ENCODE measurements around the gene ARHGEF40. TPM values are rescaled to one million over a fixed set of nuclear protein-coding genes. Genes with fewer than 3 reads are reported as not detected.
A peak's percentile ranks its signal among the peaks of the same experiment; 100 is the strongest.

Gene ARHGEF40
- total RNA-seq, 1 donor from 2014 or later = 21.3 TPM

DNA sequence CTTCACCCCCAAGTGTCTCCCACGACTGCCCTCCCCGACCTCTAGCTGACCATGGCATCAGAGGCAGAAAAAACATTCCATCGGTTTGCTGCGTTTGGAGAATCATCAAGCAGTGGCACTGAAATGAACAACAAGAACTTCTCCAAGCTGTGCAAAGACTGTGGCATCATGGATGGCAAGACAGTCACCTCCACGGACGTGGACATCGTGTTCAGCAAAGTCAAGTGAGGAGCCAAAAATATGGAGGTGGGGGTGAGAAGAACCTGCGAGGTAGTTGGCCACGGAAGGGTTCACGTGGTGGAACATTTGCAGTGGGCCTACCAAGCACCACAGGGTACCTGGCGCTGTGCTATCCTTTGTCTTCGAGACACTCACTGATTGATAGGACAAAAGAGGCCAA, 39.6 kb upstream of the ARHGEF40 start:
- Histone ChIP-seq H3K27me3 (ENCODE audit: low read depth) (no peaks in the 10 kb centered on the region), H3K4me1 (peaks cover 16% of the 10 kb centered on the region), H3K36me3 (no peaks in the 10 kb centered on the region), H3K27ac (replicated peaks) (no peak overlapping the region), H3K9me3 (replicated peaks) (no peaks in the 10 kb centered on the region), H3K4me3 (no peak overlapping the region)
- intact Hi-C loops (cut with micrococcal nuclease) = no loop called here
- DNase-seq = no peak
- TF ChIP-seq CTCF (IDR thresholded peaks at IDR 0.05; ENCODE audit: borderline replicate concordance) = no peak

- Histone ChIP-seq H3K27me3 (ENCODE audit: low read depth) (no peaks in the 10 kb centered on the region), H3K36me3 (no peaks in the 10 kb centered on the region), H3K27ac (replicated peaks) (no peak overlapping the region), H3K4me3 (no peak overlapping the region), H3K9me3 (replicated peaks) (no peaks in the 10 kb centered on the region), H3K4me1 (no peaks in the 10 kb centered on the region)
- DNase-seq = no peak
- intact Hi-C loops (cut with micrococcal nuclease) = no loop called here
- TF ChIP-seq CTCF (IDR thresholded peaks at IDR 0.05; ENCODE audit: borderline replicate concordance) = no peak
Measured at GRCh38 chr14:21032326-21033132, 37.6 kb upstream of the ARHGEF40 start.

DNA sequence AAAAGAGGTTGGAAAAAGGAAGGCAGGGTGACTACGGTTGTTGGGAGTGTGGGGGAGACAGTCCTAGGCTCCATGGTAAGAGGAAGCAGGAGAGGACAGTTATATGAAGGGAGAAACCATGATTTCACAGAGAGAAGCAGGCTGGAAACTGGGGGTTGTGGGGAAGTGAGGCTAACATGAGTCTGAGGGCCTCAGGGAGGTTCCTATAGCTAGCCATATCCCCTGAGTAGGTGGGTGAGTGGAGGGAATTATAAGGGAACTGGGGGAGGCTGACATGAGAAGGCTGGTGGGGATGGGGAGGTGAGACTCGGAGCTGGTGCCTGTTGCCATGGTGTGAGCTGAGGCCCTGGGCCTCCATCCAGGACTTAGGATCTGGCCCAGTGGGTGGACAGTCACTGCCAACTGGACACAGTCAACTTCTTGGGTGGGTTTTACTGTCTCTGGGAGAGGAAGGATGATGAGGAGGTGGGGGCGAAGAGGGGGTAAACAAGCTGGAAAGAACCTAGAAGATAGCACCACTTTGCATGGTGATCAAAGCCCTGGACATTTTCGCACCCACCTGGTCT, 36.9 kb upstream of the ARHGEF40 start:
- no peaks in the 10 kb centered on the region for H3K36me3 ChIP-seq
- H3K4me3 ChIP-seq = no peak overlapping the region
- H3K27ac ChIP-seq (replicated peaks) = no peak overlapping the region
- intact Hi-C loops (cut with micrococcal nuclease) = no loop called here
- TF ChIP-seq CTCF (IDR thresholded peaks at IDR 0.05; ENCODE audit: borderline replicate concordance) = no peak
- H3K4me1 ChIP-seq = peaks cover 3% of the 10 kb centered on the region
- no peaks in the 10 kb centered on the region for H3K9me3 ChIP-seq (replicated peaks)
- H3K27me3 ChIP-seq (ENCODE audit: low read depth) = no peaks in the 10 kb centered on the region
- DNase-seq = no peak

GRCh38 chr14:21034707-21035106, 35.4 kb upstream of the ARHGEF40 start, which contains the start of gene RNASE13:
Gene RNASE13 (minus strand): TSS chr14:21034807. CDS start chr14:21034288, 519 bp downstream.
- no peak for DNase-seq
- Histone ChIP-seq H3K27me3 (ENCODE audit: low read depth) (no peaks in the 10 kb centered on the region), H3K4me1 (peaks cover 18% of the 10 kb centered on the region), H3K4me3 (no peak within 1 kb of the TSS), H3K36me3 (no peaks in the 10 kb centered on the region), H3K27ac (replicated peaks) (no peak within 1 kb of the TSS), H3K9me3 (replicated peaks) (no peaks in the 10 kb centered on the region)
- intact Hi-C loops (cut with micrococcal nuclease) = no loop called here
- TF ChIP-seq CTCF (IDR thresholded peaks at IDR 0.05; ENCODE audit: borderline replicate concordance) = no peak

- Histone ChIP-seq H3K36me3 (no peaks in the 10 kb centered on the region), H3K4me3 (no peak overlapping the region), H3K27me3 (ENCODE audit: low read depth) (no peaks in the 10 kb centered on the region), H3K9me3 (replicated peaks) (no peaks in the 10 kb centered on the region), H3K4me1 (peaks cover 21% of the 10 kb centered on the region), H3K27ac (replicated peaks) (peak overlapping the region; percentile 88)
- intact Hi-C loops (cut with micrococcal nuclease) = no loop called here
- no peak for DNase-seq
- TF ChIP-seq CTCF (IDR thresholded peaks at IDR 0.05; ENCODE audit: borderline replicate concordance) = no peak
Measured at GRCh38 chr14:21036751-21037150, 33.4 kb upstream of the ARHGEF40 start.

All from left ventricle myocardium inferior (tissue), 1 donor.